K562 (cell line): ENCODE results near the gene INO80E. TPM values are rescaled to one million over a fixed set of nuclear protein-coding genes. Genes with fewer than 3 reads are reported as not detected.

ENCODE experiments used
- ATAC-seq: fragments of 200-7000 bp; cut with Tn5 transposase; 3 replicates; pipeline ENCODE4 v1.9.1; 2020; ENCODE audit warnings: moderate library complexity
- BruUV-seq: library from RNA; stranded (reverse); fragments of 400-500 nt; replicated peaks from 2 replicates; lab custom pipeline; 2021; lab: Mats Ljungman, UMichigan
- CTCF ChIA-PET: fragments of 300-600 bp; formaldehyde crosslinking; extraction: SDS; loops from one replicate; lab custom pipeline; 2021; ENCODE audit warnings: low intra/inter-chr PET ratio; lab: Yijun Ruan, JAX
- POLR2A ChIA-PET: fragments of 300-600, 350-650 bp; sonication (Branson Sonifier 250); formaldehyde crosslinking; extraction: SDS; loops from one replicate; lab custom pipeline; 2021; ENCODE audit warnings: antibody characterized with exemption, inconsistent platforms; lab: Yijun Ruan, JAX
- DNase-seq, 4 experiments: peaks; one replicate each; pipeline versions ENCODE4 v3.0.0 to v3.0.0-alpha.2; 2011 to 2018; ENCODE audit warnings: low spot score in 3 of 4, mixed read lengths in 3 of 4; ENCODE audit errors: extremely low read depth in 1 of 4
- FAIRE-seq: peaks from 2 replicates; lab custom pipeline; 2011; peaks lifted over from hg19 to GRCh38; lab: Jason Lieb, UNC
- H2AFZ ChIP-seq: 2 replicates; pipeline ENCODE4 v1.6.0; 2011; ENCODE audit warnings: low read depth, low read length, control low read depth, inconsistent platforms
- H3K27ac ChIP-seq: fragments of 200-600 bp; 3 replicates; pipeline ENCODE4 v1.8.0; 2011; ENCODE audit warnings: low read depth, mild to moderate bottlenecking, control low read depth, inconsistent platforms, low read length, moderate library complexity, mixed read lengths; ENCODE audit errors: extremely low read depth
- H3K27me3 ChIP-seq, 2 experiments: fragments of 300-600 bp in 1 of 2; 2 replicates in 1 of 2; 3 replicates in 1 of 2; pipeline versions ENCODE4 v1.6.0 to v1.8.0; 2011; ENCODE audit warnings: inconsistent platforms in 2 of 2, low read length in 2 of 2, mild to moderate bottlenecking in 1 of 2, mixed read lengths in 1 of 2, moderate library complexity in 1 of 2; ENCODE audit not compliant: control insufficient read depth in 2 of 2, insufficient read depth in 2 of 2
- H3K36me3 ChIP-seq: fragments of 300-600 bp; 3 replicates; pipeline ENCODE4 v1.8.0; 2011; ENCODE audit warnings: mild to moderate bottlenecking, low read length, inconsistent platforms; ENCODE audit not compliant: control insufficient read depth, insufficient read depth
- H3K4me1 ChIP-seq, 2 experiments: fragments of 200-600 bp in 1 of 2; replicated peaks in 1 of 2; 2 replicates in 1 of 2; 3 replicates in 1 of 2; pipeline versions ENCODE4 v1.5.1 to v1.8.0; 2011; ENCODE audit warnings: inconsistent platforms in 2 of 2, low read length in 2 of 2, mild to moderate bottlenecking in 1 of 2, mixed read lengths in 1 of 2, moderate library complexity in 1 of 2; ENCODE audit not compliant: control insufficient read depth in 2 of 2, insufficient read depth in 2 of 2
- H3K4me2 ChIP-seq: 2 replicates; pipeline ENCODE4 v1.6.1; 2011; ENCODE audit warnings: low read length, control low read depth, inconsistent platforms, mixed read lengths; ENCODE audit not compliant: insufficient read depth
- H3K4me3 ChIP-seq: fragments of 200-600 bp; sonication (generic), shearing (Covaris generic); 2 replicates; pipeline ENCODE4 v1.5.1; 2016; ENCODE audit warnings: control low read depth, inconsistent platforms
- H3K79me2 ChIP-seq: fragments of 200-600 bp; 3 replicates; pipeline ENCODE4 v1.8.0; 2011; ENCODE audit warnings: low read length, inconsistent platforms; ENCODE audit not compliant: control insufficient read depth, insufficient read depth
- H3K9ac ChIP-seq, 2 experiments: 2 replicates each; pipeline versions ENCODE4 v1.6.0 to v1.6.1; 2011; ENCODE audit warnings: low read depth in 2 of 2, low read length in 2 of 2, control low read depth in 1 of 2, inconsistent platforms in 1 of 2, mild to moderate bottlenecking in 1 of 2, mixed read lengths in 1 of 2; ENCODE audit not compliant: insufficient read depth in 1 of 2
- H3K9me1 ChIP-seq: one replicate; pipeline ENCODE4 v1.6.0; 2011; ENCODE audit warnings: inconsistent platforms, mild to moderate bottlenecking, low read length, moderate library complexity; ENCODE audit not compliant: control insufficient read depth, insufficient read depth
- H3K9me3 ChIP-seq: replicated peaks from 2 replicates; pipeline ENCODE4 v1.5.1; 2011; ENCODE audit warnings: low read depth, low read length, inconsistent platforms; ENCODE audit not compliant: control insufficient read depth, insufficient read depth
- H4K20me1 ChIP-seq: replicated peaks from 2 replicates; pipeline ENCODE4 v1.6.1; 2011; ENCODE audit warnings: low read length, inconsistent platforms, mixed read lengths; ENCODE audit not compliant: control insufficient read depth, insufficient read depth
- FOSL1 ChIP-seq: fragments of 200-800 bp; sonication (Bioruptor generic); conservative IDR thresholded peaks from 2 replicates; pipeline ENCODE4 v1.6.1; 2016; ENCODE audit warnings: missing genetic modification characterization, missing compliant biosample characterization
- HDAC3 ChIP-seq: fragments of 450-650 bp; IDR thresholded peaks from 2 replicates; pipeline ENCODE4 v1.6.1; 2018; ENCODE audit warnings: borderline replicate concordance, mild to moderate bottlenecking, moderate library complexity; ENCODE audit not compliant: partially characterized antibody
- ILK ChIP-seq: fragments of 450-650 bp; IDR thresholded peaks from 2 replicates; pipeline ENCODE4 v1.6.1; 2016; ENCODE audit warnings: missing genetic modification characterization, low read depth, mild to moderate bottlenecking, missing compliant biosample characterization, moderate library complexity, borderline replicate concordance
- JUN ChIP-seq, 2 experiments: sonication (generic) in 1 of 2; formaldehyde crosslinking in 1 of 2; IDR thresholded peaks; 2 replicates each; pipeline versions ENCODE4 v1.6.1 to v1.8.0; 2012 to 2022; ENCODE audit warnings: borderline replicate concordance in 2 of 2, mild to moderate bottlenecking in 2 of 2, improper control_type of control experiment in 1 of 2, low read depth in 1 of 2, low read length in 1 of 2, missing genetic modification reagents in 1 of 2
- KDM4B ChIP-seq, 2 experiments: fragments of 450-650 bp in 1 of 2; sonication (generic) in 1 of 2; IDR thresholded peaks; 2 replicates each; pipeline ENCODE4 v1.6.1; 2016 to 2017; ENCODE audit warnings: borderline replicate concordance in 2 of 2, antibody characterized with exemption in 1 of 2, low read depth in 1 of 2, mild to moderate bottlenecking in 1 of 2
- PTBP1 ChIP-seq: fragments of 200-400 bp; formaldehyde crosslinking; IDR thresholded peaks from 2 replicates; pipeline ENCODE4 v1.6.1; 2017; ENCODE audit warnings: low read depth, low read length
- TAF1 ChIP-seq: IDR thresholded peaks from 2 replicates; pipeline ENCODE4 v1.6.1; 2011; ENCODE audit warnings: mild to moderate bottlenecking, low read length, moderate library complexity; ENCODE audit not compliant: insufficient read depth, control insufficient read depth, severe bottlenecking; ENCODE audit errors: extremely low read depth
- ZEB2 ChIP-seq: fragments of 450-650 bp; IDR thresholded peaks from 2 replicates; pipeline ENCODE4 v1.6.1; 2016
- ZNF175 ChIP-seq: fragments of 200-800 bp; sonication (Bioruptor generic); IDR thresholded peaks from 2 replicates; pipeline ENCODE4 v1.6.1; 2016; ENCODE audit warnings: low read depth, mild to moderate bottlenecking, missing genetic modification characterization, missing compliant biosample characterization
- WGBS: fragments of 100-300 bp; shearing (Covaris generic); methylation state at CpG from one replicate; pipeline ENCODE4 v1.1.6; 2016; ENCODE audit warnings: low coverage, mixed read lengths; ENCODE audit not compliant: insufficient coverage; ENCODE audit errors: missing lambda C conversion rate; 5-methylcytosine and 5-hydroxymethylcytosine counted together
- in situ Hi-C: fragments of 300-500 bp; cut with MboI; formaldehyde crosslinking; loops from 4 replicates; pipeline ENCODE4 v1.15.0; 2018; ENCODE audit warnings: inconsistent platforms, mixed read lengths
- intact Hi-C: fragments of 100-400 bp; cut with micrococcal nuclease; formaldehyde crosslinking; loops from 2 replicates; pipeline ENCODE4 v1.14.2; 2022
- polyA plus RNA-seq, 8 experiments: library from polyadenylated mRNA; depleted of rRNA in 4 of 8; stranded (reverse) in 5 of 8; unstranded in 3 of 8; fragments of >200 nt; fragmentation: Nextera tagmentation in 2 of 8; fragmentation: Illumina TruSeq in 1 of 8; extraction: Ambion mirVana in 2 of 8; extraction: Trizol in 1 of 8; gene quantifications; 2 replicates each; pipeline versions ENCODE4 v1.2.1 to v1.2.3, GENCODE V29; 2011 to 2014; ENCODE audit warnings: inconsistent platforms in 1 of 8, missing spikeins in 1 of 8
- total RNA-seq, 7 experiments: library from RNA; depleted of rRNA in 6 of 7; stranded (reverse); fragments of >200 nt in 6 of 7; fragmentation: Illumina TruSeq in 2 of 7; extraction: Trizol in 2 of 7; gene quantifications; 2 replicates each; pipeline versions ENCODE4 v1.2.1 to v1.2.3, GENCODE V29; 2011 to 2021; ENCODE audit warnings: low replicate concordance in 1 of 7
- TF ChIP-seq, protein P1 (sequence below): fragments of 200-800 bp; sonication (Bioruptor generic); IDR thresholded peaks from 2 replicates; pipeline ENCODE4 v1.6.1; 2017; ENCODE audit warnings: missing genetic modification characterization, missing compliant biosample characterization
- TF ChIP-seq, protein P2 (sequence below), 2 experiments: fragments of 450-650 bp in 1 of 2; sonication (generic) in 1 of 2; formaldehyde crosslinking in 1 of 2; IDR thresholded peaks in 1 of 2; conservative IDR thresholded peaks in 1 of 2; 2 replicates each; pipeline versions ENCODE4 v1.6.1 to v1.8.1; 2016 to 2023; ENCODE audit warnings: mild to moderate bottlenecking in 2 of 2, moderate library complexity in 2 of 2, inconsistent platforms in 1 of 2, missing genetic modification reagents in 1 of 2

Gene INO80E
- total and polyA plus RNA-seq, 9 of the 15 experiments (the other 6 are each of a cell fraction or from before 2014, with no cell fraction given) = 0.31 to 102 (median 49.3) TPM

DNA sequence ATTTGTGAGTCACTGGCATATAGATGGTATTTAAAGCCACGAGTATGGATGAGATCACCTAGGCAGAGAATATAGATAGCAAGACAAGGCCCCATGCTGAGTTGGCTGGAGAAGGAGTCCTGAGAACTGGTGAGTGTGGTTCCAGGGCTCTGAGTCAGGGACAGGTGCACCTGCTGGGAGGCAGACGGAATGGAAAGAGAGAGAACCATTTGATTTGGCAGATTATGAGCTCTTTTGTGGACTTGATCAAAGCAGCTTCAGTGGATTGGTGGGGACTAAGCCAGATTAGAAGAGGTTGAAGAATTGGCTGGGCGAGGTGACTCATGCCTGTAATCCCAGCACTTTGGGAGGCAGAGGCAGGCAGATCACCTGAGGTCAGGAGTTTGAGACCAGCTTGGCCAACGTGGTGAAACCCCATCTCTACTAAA lies 22.7 kb downstream of the INO80E start:
- no peak for DNase-seq
- ChIA-PET POLR2A (interaction anchor here (0.8 kb wide), 1 partner anchor 320 kb away, joined by 3 read pairs; no protein-coding TSS in a partner anchor), CTCF (no interaction called here)
- ATAC-seq = no peak
- in situ Hi-C loops = no loop called here
- no peak overlapping the region for H3K9ac ChIP-seq
- H3K36me3 ChIP-seq = no peaks in the 10 kb centered on the region
- peaks cover 0 to 11% of the 10 kb centered on the region in 2 experiments; a peak in 3 of 5 replicates for H3K4me1 ChIP-seq
- H3K79me2 ChIP-seq = no peaks in the 10 kb centered on the region; the same call in 2 of the 3 replicates
- no peak overlapping the region for H3K27ac ChIP-seq
- no peaks in the 10 kb centered on the region for H3K9me3 ChIP-seq
- no peak overlapping the region for H2AFZ ChIP-seq
- peaks cover 3% of the 10 kb centered on the region; the same call in 1 of the 2 replicates for H4K20me1 ChIP-seq
- no peak overlapping the region for H3K4me2 ChIP-seq
- FAIRE-seq = no peak
- intact Hi-C loops = no loop called here
- no peaks in the 10 kb centered on the region for H3K9me1 ChIP-seq
- H3K4me3 ChIP-seq = no peak overlapping the region
- no TSS peak for BruUV-seq
- peaks cover 0 to 13% of the 10 kb centered on the region in 2 experiments; a peak in 3 of 5 replicates for H3K27me3 ChIP-seq
- WGBS = 2% methylated on average over 3 of the region's 4 CpGs
- TF ChIP-seq, protein P1, sequence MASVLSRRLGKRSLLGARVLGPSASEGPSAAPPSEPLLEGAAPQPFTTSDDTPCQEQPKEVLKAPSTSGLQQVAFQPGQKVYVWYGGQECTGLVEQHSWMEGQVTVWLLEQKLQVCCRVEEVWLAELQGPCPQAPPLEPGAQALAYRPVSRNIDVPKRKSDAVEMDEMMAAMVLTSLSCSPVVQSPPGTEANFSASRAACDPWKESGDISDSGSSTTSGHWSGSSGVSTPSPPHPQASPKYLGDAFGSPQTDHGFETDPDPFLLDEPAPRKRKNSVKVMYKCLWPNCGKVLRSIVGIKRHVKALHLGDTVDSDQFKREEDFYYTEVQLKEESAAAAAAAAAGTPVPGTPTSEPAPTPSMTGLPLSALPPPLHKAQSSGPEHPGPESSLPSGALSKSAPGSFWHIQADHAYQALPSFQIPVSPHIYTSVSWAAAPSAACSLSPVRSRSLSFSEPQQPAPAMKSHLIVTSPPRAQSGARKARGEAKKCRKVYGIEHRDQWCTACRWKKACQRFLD (CRISPR knock-in tag) = no peak
- no peak for TF ChIP-seq ILK (tag)
- peak; percentile 40; the same call in 1 of the 2 replicates for TF ChIP-seq ZEB2
- TF ChIP-seq JUN (IDR thresholded peaks at IDR 0.05; ENCODE audit: borderline replicate concordance, low read depth, low read length) = 0 out of 2 replicates have a peak, but pooled peaks have one; percentile 13
- no peak for TF ChIP-seq JUN (CRISPR knock-in tag; IDR thresholded peaks at IDR 0.05; ENCODE audit: borderline replicate concordance)
- TF ChIP-seq, protein P2, sequence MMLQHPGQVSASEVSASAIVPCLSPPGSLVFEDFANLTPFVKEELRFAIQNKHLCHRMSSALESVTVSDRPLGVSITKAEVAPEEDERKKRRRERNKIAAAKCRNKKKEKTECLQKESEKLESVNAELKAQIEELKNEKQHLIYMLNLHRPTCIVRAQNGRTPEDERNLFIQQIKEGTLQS (IDR thresholded peaks at IDR 0.05) = peak; percentile 69
- TF ChIP-seq, protein P2 (CRISPR knock-in tag; conservative IDR thresholded peaks at IDR 0.05) = no peak
- no peak for TF ChIP-seq ZNF175
- TF ChIP-seq PTBP1 = no peak
- no peak for TF ChIP-seq HDAC3
- no peak for TF ChIP-seq TAF1
- no peak for TF ChIP-seq KDM4B (IDR thresholded peaks at IDR 0.05; ENCODE audit: borderline replicate concordance in 2 of 2, low read depth in 1 of 2)
- TF ChIP-seq FOSL1 (tag) = 0 out of 2 replicates have a peak, but pooled peaks have one; percentile 33
